Keratinocyte (primary cell): ENCODE results near the gene PAX8. TPM values are rescaled to one million over a fixed set of nuclear protein-coding genes. Genes with fewer than 3 reads are reported as not detected.
A peak's percentile ranks its signal among the peaks of the same experiment; 100 is the strongest.
"Not testable (repeated sequence)": the region's sequence is repeated elsewhere in the genome, so short reads cannot be mapped to it uniquely, and the experiment has no call there.

ENCODE experiments used
- DNase-seq: peaks from one replicate; pipeline ENCODE4 v3.0.0-alpha.2; 2011; ENCODE audit warnings: low read depth, missing footprints, low spot score
- FAIRE-seq: peaks from 2 replicates; lab custom pipeline; 2011; peaks lifted over from hg19 to GRCh38; lab: Jason Lieb, UNC
- H2AFZ ChIP-seq: 2 replicates; pipeline ENCODE4 v1.6.0; 2012; ENCODE audit warnings: low read length, control low read depth, inconsistent platforms; ENCODE audit not compliant: control insufficient read depth
- H3K27ac ChIP-seq: 2 replicates; pipeline ENCODE4 v1.5.1; 2011; ENCODE audit warnings: low read length; ENCODE audit not compliant: control insufficient read depth, insufficient read depth
- H3K27me3 ChIP-seq: 3 replicates; pipeline ENCODE4 v1.6.0; 2011; ENCODE audit warnings: low read length; ENCODE audit not compliant: control insufficient read depth, insufficient read depth; ENCODE audit errors: extremely low read depth
- H3K36me3 ChIP-seq, 2 experiments: 2 replicates in 1 of 2; 3 replicates in 1 of 2; pipeline ENCODE4 v1.5.1; 2011; ENCODE audit warnings: low read length in 2 of 2, mild to moderate bottlenecking in 1 of 2; ENCODE audit not compliant: control insufficient read depth in 2 of 2, insufficient read depth in 2 of 2; ENCODE audit errors: extremely low read depth in 1 of 2
- H3K4me1 ChIP-seq: 3 replicates; pipeline ENCODE4 v1.5.1; 2011; ENCODE audit warnings: low read length; ENCODE audit not compliant: control insufficient read depth, insufficient read depth; ENCODE audit errors: extremely low read depth
- H3K4me2 ChIP-seq: 3 replicates; pipeline ENCODE4 v1.6.0; 2011; ENCODE audit warnings: low read depth, low read length; ENCODE audit not compliant: control insufficient read depth, insufficient read depth; ENCODE audit errors: extremely low read depth
- H3K4me3 ChIP-seq, 3 experiments: fragments of 200-600 bp in 1 of 3; sonication (generic) in 1 of 3; 2 replicates in 2 of 3; 3 replicates in 1 of 3; pipeline ENCODE4 v1.5.1; 2011 to 2016; ENCODE audit warnings: low read length in 3 of 3, mild to moderate bottlenecking in 3 of 3, control low read depth in 2 of 3, inconsistent platforms in 1 of 3, low read depth in 1 of 3, mixed read lengths in 1 of 3, mixed run types in 1 of 3, moderate library complexity in 1 of 3; ENCODE audit not compliant: control insufficient read depth in 2 of 3, insufficient read depth in 2 of 3; ENCODE audit errors: extremely low read depth in 1 of 3
- H3K79me2 ChIP-seq: 2 replicates; pipeline ENCODE4 v1.6.0; 2012; ENCODE audit warnings: low read length; ENCODE audit not compliant: control insufficient read depth, insufficient read depth
- H3K9ac ChIP-seq: 3 replicates; pipeline ENCODE4 v1.6.0; 2011; ENCODE audit warnings: low read length; ENCODE audit not compliant: control insufficient read depth, insufficient read depth; ENCODE audit errors: extremely low read depth
- H3K9me1 ChIP-seq: 3 replicates; pipeline ENCODE4 v1.6.0; 2011; ENCODE audit warnings: low read length; ENCODE audit not compliant: control insufficient read depth, insufficient read depth; ENCODE audit errors: extremely low read depth
- H3K9me3 ChIP-seq: 2 replicates; pipeline ENCODE4 v1.5.1; 2012; ENCODE audit warnings: low read depth, low read length; ENCODE audit not compliant: control insufficient read depth
- H4K20me1 ChIP-seq: 3 replicates; pipeline ENCODE4 v1.6.0; 2011; ENCODE audit warnings: low read length; ENCODE audit not compliant: control insufficient read depth, insufficient read depth; ENCODE audit errors: extremely low read depth
- CTCF ChIP-seq, 3 experiments: IDR thresholded peaks in 1 of 3; conservative IDR thresholded peaks in 1 of 3; optimal IDR thresholded peaks in 1 of 3; 2 replicates in 2 of 3; 3 replicates in 1 of 3; pipeline versions ENCODE3 to v1.5.1; 2011; ENCODE audit warnings: low read length in 3 of 3, mild to moderate bottlenecking in 3 of 3, moderate library complexity in 2 of 3, control low read depth in 1 of 3, inconsistent platforms in 1 of 3; ENCODE audit not compliant: insufficient read depth in 2 of 3; ENCODE audit errors: extremely low read depth in 1 of 3
- EZH2 ChIP-seq: IDR thresholded peaks from one replicate; pipeline ENCODE4 v1.6.1; 2012; ENCODE audit warnings: inconsistent platforms, mild to moderate bottlenecking, low read length, moderate library complexity
- dilution Hi-C: fragments of 300-500 bp; cut with MboI; formaldehyde crosslinking; loops from one replicate; pipeline ENCODE4 v1.7.0; 2020; ENCODE audit warnings: low sequenced_read_pairs; ENCODE audit not compliant: extremely low pct_ligation_motif_present
- polyA plus RNA-seq, 5 experiments: library from polyadenylated mRNA; depleted of rRNA in 3 of 5; stranded (reverse) in 3 of 5; stranded (forward) in 1 of 5; unstranded in 1 of 5; fragments of >200 nt; gene quantifications; 1 replicate in 1 of 5; 2 replicates in 3 of 5; 3 replicates in 1 of 5; pipeline versions ENCODE4 v1.2.1 to v1.2.3, GENCODE V29; 2011 to 2012; ENCODE audit warnings: missing spikeins in 2 of 5, low read depth in 1 of 5, low replicate concordance in 1 of 5

PAX8 gene
- polyA plus RNA-seq, 1 donor (not counting 4 experiments of a cell fraction or from before 2014, with no cell fraction given): 3.4 TPM

- dilution Hi-C loops: no loop called here
- Histone ChIP-seq H2AFZ (no peak overlapping the region), H3K4me2 (no peak overlapping the region), H3K27ac (no peak overlapping the region), H3K4me1 (peaks cover 7% of the 10 kb centered on the region), H3K36me3 (no peaks in the 10 kb centered on the region), H3K9me1 (no peaks in the 10 kb centered on the region), H3K9ac (no peak overlapping the region), H3K9me3 (no peaks in the 10 kb centered on the region), H4K20me1 (no peaks in the 10 kb centered on the region), H3K79me2 (no peaks in the 10 kb centered on the region), H3K27me3 (no peaks in the 10 kb centered on the region), H3K4me3 (no peak overlapping the region)
- FAIRE-seq: no peak
- no peak for TF ChIP-seq CTCF (optimal IDR thresholded peaks at IDR 0.05 in 1 of 3, IDR thresholded peaks at IDR 0.05 in 1 of 3, conservative IDR thresholded peaks at IDR 0.05 in 1 of 3; ENCODE audit: extremely low read depth in 1 of 3, insufficient read depth in 2 of 3, low read length in 3 of 3)
- TF ChIP-seq EZH2: no peak
- no peak for DNase-seq
Measured at GRCh38 chr2:113316085-113316484, 37.4 kb upstream of the PAX8 start.

GRCh38 chr2:113314663-113315062, 35.9 kb upstream of the PAX8 start:
- H3K4me3 ChIP-seq, H3K9me3 ChIP-seq, H3K36me3 ChIP-seq, H3K27me3 ChIP-seq, H3K79me2 ChIP-seq, H2AFZ ChIP-seq, H3K9ac ChIP-seq, dilution Hi-C loops, H3K27ac ChIP-seq, H4K20me1 ChIP-seq, H3K4me2 ChIP-seq, DNase-seq, H3K9me1 ChIP-seq: not testable (repeated sequence)
- peak; percentile 41 for FAIRE-seq
- peaks cover 18% of the 10 kb centered on the region for H3K4me1 ChIP-seq

DNA sequence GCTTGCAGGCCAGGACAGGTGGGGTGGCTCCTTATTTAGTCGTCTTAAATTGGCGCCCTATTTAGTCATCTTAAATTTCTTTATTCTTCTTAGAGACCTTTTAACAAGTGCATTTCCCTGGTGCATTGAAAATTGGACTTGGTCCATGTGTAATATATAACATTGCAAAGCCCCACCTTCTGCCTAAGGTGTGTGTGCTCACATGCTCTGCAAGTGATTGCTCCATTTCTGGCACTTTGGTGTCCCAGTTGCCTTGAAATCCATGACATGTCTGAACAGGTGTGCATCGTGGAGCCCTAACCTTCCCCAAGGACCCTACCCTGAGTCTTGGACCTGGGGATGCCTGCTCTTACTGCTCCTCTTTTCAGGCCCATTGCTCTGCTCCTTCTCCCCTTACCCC, 35.5 kb upstream of the PAX8 start:
- peaks cover 22% of the 10 kb centered on the region for H3K4me1 ChIP-seq
- H3K79me2 ChIP-seq, FAIRE-seq, H2AFZ ChIP-seq, DNase-seq, H3K9ac ChIP-seq, H3K27me3 ChIP-seq, H3K9me1 ChIP-seq, H3K27ac ChIP-seq, dilution Hi-C loops, H3K4me2 ChIP-seq, H4K20me1 ChIP-seq, H3K36me3 ChIP-seq, H3K9me3 ChIP-seq, H3K4me3 ChIP-seq: not testable (repeated sequence)

GRCh38 chr2:113311781-113312180, 33.1 kb upstream of the PAX8 start:
- dilution Hi-C loops, H3K79me2 ChIP-seq, H4K20me1 ChIP-seq, H2AFZ ChIP-seq, FAIRE-seq, H3K9me3 ChIP-seq, H3K4me2 ChIP-seq, H3K36me3 ChIP-seq, H3K9me1 ChIP-seq, H3K4me3 ChIP-seq, H3K27me3 ChIP-seq, H3K27ac ChIP-seq, H3K9ac ChIP-seq, DNase-seq: not testable (repeated sequence)
- peaks cover 29% of the 10 kb centered on the region for H3K4me1 ChIP-seq
